ENCODE results near the gene ACVR1B.

GRCh38 chr12:52005903-52006703, 54.6 kb downstream of the ACVR1B start:
- TF ChIP-seq, protein P1, sequence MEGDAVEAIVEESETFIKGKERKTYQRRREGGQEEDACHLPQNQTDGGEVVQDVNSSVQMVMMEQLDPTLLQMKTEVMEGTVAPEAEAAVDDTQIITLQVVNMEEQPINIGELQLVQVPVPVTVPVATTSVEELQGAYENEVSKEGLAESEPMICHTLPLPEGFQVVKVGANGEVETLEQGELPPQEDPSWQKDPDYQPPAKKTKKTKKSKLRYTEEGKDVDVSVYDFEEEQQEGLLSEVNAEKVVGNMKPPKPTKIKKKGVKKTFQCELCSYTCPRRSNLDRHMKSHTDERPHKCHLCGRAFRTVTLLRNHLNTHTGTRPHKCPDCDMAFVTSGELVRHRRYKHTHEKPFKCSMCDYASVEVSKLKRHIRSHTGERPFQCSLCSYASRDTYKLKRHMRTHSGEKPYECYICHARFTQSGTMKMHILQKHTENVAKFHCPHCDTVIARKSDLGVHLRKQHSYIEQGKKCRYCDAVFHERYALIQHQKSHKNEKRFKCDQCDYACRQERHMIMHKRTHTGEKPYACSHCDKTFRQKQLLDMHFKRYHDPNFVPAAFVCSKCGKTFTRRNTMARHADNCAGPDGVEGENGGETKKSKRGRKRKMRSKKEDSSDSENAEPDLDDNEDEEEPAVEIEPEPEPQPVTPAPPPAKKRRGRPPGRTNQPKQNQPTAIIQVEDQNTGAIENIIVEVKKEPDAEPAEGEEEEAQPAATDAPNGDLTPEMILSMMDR (IDR thresholded peaks at IDR 0.05; ENCODE audit: extremely low read depth in 1 of 2, insufficient read depth in 1 of 2, low read depth in 1 of 2, low read length in 2 of 2) = no peak
- TF ChIP-seq EZH2 (IDR thresholded peaks at IDR 0.05; ENCODE audit: borderline replicate concordance, low read depth, low read length, severe bottlenecking) = no peak
- no peak for TF ChIP-seq MYC (IDR thresholded peaks at IDR 0.05; ENCODE audit: low read depth, low read length)
- TF ChIP-seq POLR2A (IDR thresholded peaks at IDR 0.05; ENCODE audit: low read depth, low read length) = no peak
- no peak for TF ChIP-seq POLR2AphosphoS5 (IDR thresholded peaks at IDR 0.05; ENCODE audit: insufficient read depth, low read depth, low read length)
- no peak for TF ChIP-seq GATA2 (IDR thresholded peaks at IDR 0.05; ENCODE audit: insufficient read depth, insufficient read length, low read depth, low read length)
- TF ChIP-seq, protein P2, sequence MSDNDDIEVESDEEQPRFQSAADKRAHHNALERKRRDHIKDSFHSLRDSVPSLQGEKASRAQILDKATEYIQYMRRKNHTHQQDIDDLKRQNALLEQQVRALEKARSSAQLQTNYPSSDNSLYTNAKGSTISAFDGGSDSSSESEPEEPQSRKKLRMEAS (IDR thresholded peaks at IDR 0.05; ENCODE audit: insufficient read depth, insufficient read length) = no peak
